Ovary (tissue), 3 donors: ENCODE data around the gene TSHZ2.

ENCODE experiments used
- CTCF ChIP-seq, 3 donors: fragments of 450-650 bp in 2 of 3; fragments of 200-600 bp in 1 of 3; IDR thresholded peaks; one replicate each; pipeline versions ENCODE4 v1.5.1 to v1.8.0; 2016 to 2022; ENCODE audit warnings: antibody characterized with exemption in 3 of 3, mild to moderate bottlenecking in 1 of 3
- EP300 ChIP-seq: sonication (generic); formaldehyde crosslinking; IDR thresholded peaks from one replicate; pipeline ENCODE4 v1.6.1; 2017; ENCODE audit warnings: antibody characterized with exemption
- POLR2A ChIP-seq: fragments of 450-650 bp; IDR thresholded peaks from one replicate; pipeline ENCODE4 v1.6.1; 2017; ENCODE audit warnings: antibody characterized with exemption, mild to moderate bottlenecking, moderate library complexity
- donor health status: DM: no; HTN: no; CAD: no.

GRCh38 chr20:53191957-53192356 is 219.8 kb downstream of the TSHZ2 start:
- TF ChIP-seq POLR2A (no peak), CTCF (IDR thresholded peaks at IDR 0.05) (no peak), EP300 (no peak)
